ENCODE data around the gene TAS2R43.
"Not testable (repeated sequence)": the region's sequence is repeated elsewhere in the genome, so short reads cannot be mapped to it uniquely, and the experiment has no call there.

TAS2R43 gene

DNA sequence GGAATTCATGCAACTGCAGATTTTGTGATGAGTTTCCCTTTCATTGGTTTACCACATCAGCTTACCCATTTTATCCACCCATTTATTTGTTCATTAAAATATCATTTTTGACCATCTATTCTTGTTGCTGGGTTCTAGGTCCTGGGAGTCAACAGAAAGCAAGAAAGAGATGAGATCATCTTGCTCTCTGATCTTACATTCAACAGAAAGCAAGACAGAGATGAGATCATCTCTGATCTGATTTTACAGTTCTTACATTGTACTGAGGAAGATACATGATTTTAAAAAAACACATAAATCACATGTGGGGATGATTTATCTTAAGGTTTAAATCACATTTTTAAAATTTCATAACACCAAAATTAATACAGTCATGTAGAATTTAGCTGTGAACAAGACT lies 32.3 kb downstream of the TAS2R43 start:
- DNase-seq (ENCODE audit: low read depth in 2 of 2): no peak

DNA sequence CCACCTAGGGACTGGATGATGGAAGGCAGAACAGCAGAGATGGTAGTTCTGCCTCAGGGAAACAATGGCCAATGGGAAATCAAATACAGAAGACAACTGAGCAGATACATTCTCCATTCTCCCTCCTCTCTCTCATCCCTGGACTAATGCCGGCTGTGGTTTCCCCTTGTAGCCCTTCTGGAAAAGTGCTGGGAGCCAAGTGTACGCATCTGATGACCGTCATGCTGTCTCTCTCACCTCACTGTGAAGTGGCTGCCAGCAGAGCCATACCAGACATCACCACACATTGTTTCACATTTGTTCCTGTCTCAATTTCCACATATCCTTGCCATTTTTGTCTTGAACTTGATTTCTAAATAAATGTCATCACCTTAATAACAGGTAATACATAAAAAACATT lies 33.1 kb downstream of the TAS2R43 start:
- no peak for DNase-seq (ENCODE audit: low read depth in 2 of 2)

DNA sequence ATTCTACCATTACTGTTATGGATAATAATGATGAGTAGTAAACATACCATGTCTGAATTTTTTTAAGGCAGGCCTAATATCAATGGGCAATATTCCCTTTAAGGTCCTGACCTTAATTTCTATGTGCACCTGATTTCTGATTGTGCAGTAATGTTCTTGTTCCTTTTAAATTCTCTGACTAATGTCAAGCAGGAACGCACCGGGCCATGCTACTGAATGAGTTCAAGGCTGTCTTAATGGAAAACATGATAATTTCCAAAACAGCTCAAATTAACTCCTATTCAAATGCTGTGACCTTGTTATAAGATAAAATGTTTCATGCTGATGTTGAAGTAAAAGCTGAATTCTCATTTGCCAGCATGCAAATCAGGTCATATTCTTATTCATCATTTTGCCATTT lies 36.8 kb downstream of the TAS2R43 start:
- DNase-seq (ENCODE audit: low read depth in 2 of 2): no peak

DNA sequence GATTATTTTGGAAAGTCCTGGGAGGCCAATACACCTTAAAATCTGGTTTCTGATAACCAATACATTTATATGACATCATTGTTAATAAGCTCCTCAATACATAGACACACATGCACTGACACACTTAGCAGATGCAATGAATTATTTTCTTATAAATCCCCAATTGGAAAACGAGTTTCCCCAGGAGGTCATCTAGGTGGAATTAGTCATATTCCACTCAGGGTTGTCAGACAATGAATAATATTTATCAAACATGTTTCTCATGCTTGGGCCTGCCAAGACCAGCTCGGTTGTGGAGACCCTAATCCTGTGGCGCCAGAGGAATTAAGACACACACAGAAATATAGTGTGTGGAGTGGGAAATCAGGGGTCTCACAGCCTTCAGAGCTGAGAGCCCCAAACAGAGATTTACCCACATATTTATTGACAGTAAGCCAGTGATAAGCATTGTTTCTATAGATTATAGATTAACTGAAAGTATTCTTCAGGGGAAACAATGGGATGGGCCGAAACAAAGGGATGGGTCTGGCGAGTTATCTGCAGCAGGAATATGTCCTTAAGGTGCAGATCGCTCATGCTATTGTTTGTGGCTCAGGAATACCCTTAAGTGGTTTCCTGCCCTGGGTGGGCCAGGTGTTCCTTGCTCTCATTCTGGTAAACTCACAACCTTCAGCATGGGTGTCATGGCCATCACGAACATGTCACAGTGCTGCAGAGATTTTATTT lies 42.1 kb downstream of the TAS2R43 start:
- not testable (repeated sequence) for DNase-seq (ENCODE audit: low read depth in 2 of 2)

- not testable (repeated sequence) for DNase-seq (ENCODE audit: low read depth in 2 of 2)
Measured at GRCh38 chr12:11041366-11041765, 50.7 kb downstream of the TAS2R43 start.
